Activated naive CD8-positive, alpha-beta T cell treated with anti-CD3 and anti-CD28 coated beads for 36 hours (primary cell): ENCODE measurements around the gene STK32C. TPM values are rescaled to one million over a fixed set of nuclear protein-coding genes. Genes with fewer than 3 reads are reported as not detected.
"Not testable (repeated sequence)": the region's sequence is repeated elsewhere in the genome, so short reads cannot be mapped to it uniquely, and the experiment has no call there.

Experiments
- DNase-seq: peaks from one replicate; pipeline ENCODE4 v3.0.0; 2021
- H3K27ac Mint-ChIP-seq: one replicate; pipeline ENCODE4 v1.8.0; 2022; ENCODE audit warnings: mild to moderate bottlenecking, moderate library complexity, mixed read lengths
- H3K27me3 Mint-ChIP-seq: one replicate; pipeline ENCODE4 v1.8.0; 2022; ENCODE audit warnings: mild to moderate bottlenecking, mixed read lengths
- H3K36me3 Mint-ChIP-seq: one replicate; pipeline ENCODE4 v1.8.0; 2021; ENCODE audit warnings: mild to moderate bottlenecking, mixed read lengths
- H3K4me1 Mint-ChIP-seq: one replicate; pipeline ENCODE4 v1.8.0; 2021; ENCODE audit warnings: mixed read lengths
- H3K4me3 Mint-ChIP-seq: one replicate; pipeline ENCODE4 v1.8.0; 2022; ENCODE audit warnings: mild to moderate bottlenecking, moderate library complexity, mixed read lengths
- H3K9me3 Mint-ChIP-seq: one replicate; pipeline ENCODE4 v1.8.0; 2022; ENCODE audit warnings: mixed read lengths
- total RNA-seq, 2 experiments: library from RNA; stranded (reverse); gene quantifications; one replicate each; pipeline ENCODE4 v1.2.3, GENCODE V29; 2021

STK32C gene
- total RNA-seq, 2 experiments from 2014 or later = 15.3 to 16.2 TPM

- no peaks in the 10 kb centered on the region for H3K9me3 Mint-ChIP-seq
- DNase-seq = no peak
Measured at GRCh38 chr10:132304756-132305509, 2.8 kb downstream of the STK32C start.

GRCh38 chr10:132303361-132304115 is 4.2 kb downstream of the STK32C start:
- peaks cover 3% of the 10 kb centered on the region for H3K4me1 Mint-ChIP-seq
- no peaks in the 10 kb centered on the region for H3K27me3 Mint-ChIP-seq
- H3K9me3 Mint-ChIP-seq = no peaks in the 10 kb centered on the region
- H3K27ac Mint-ChIP-seq = no peak overlapping the region
- no peak for DNase-seq
- no peak overlapping the region for H3K4me3 Mint-ChIP-seq
- no peaks in the 10 kb centered on the region for H3K36me3 Mint-ChIP-seq

More at GRCh38 chr10:132304756-132305509, 2.8 kb downstream of the STK32C start:
- Mint-ChIP-seq H3K4me3 (no peak overlapping the region), H3K36me3 (no peaks in the 10 kb centered on the region), H3K27me3 (no peaks in the 10 kb centered on the region), H3K27ac (no peak overlapping the region), H3K4me1 (peaks cover 3% of the 10 kb centered on the region)

- Mint-ChIP-seq H3K4me1 (peaks cover 3% of the 10 kb centered on the region), H3K27ac (no peak overlapping the region), H3K9me3 (no peaks in the 10 kb centered on the region), H3K36me3 (no peaks in the 10 kb centered on the region), H3K4me3 (no peak overlapping the region), H3K27me3 (no peaks in the 10 kb centered on the region)
- DNase-seq = no peak
Measured at GRCh38 chr10:132302421-132303310, 5.1 kb downstream of the STK32C start.

DNA sequence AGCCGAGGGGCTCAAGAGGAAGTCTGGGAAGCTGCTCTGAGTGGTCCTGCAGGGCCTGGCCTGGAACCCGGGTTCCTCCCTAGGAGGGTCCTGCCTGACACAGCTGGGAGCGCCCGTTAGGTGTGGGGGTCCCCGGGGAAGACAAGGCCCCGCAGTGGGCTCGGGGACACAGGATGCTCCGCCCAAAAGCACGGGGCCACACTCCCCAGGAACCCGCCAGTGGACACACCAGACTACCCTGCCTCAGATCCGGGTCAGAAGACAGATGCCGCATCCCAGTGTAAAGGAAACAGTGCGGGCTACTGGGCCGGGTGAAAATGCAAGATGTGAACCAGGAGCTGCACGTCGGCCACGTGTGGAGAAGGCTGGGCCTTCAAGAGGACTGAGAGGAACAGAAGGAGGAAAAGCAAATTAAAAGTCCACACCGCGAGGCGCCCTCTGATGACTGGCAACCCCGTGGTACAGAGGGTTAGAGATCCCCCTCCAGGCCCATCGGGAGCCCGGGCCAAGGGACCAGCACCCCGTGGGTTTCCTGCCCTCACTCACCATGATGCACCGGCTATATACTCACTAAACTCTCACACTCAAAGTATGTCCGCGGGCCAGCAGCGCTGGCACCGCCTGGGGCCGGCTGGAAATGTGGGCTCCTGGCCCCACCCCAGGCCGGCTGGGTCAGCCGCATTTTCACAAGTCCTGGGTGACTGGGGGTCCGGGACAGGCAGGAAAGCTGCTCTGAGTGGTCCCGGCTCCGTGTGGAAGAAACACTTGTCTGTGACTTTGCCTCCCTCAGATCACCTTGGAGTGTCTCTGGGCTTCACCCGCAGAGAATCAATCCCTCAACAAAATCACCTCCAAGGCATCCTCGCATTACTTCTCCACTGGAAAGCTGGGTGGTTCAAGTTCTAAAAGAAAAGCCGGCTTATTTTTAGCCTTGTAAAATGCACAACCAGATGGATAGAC is 6.1 kb downstream of the STK32C start:
- no peaks in the 10 kb centered on the region for H3K4me1 Mint-ChIP-seq
- H3K4me3 Mint-ChIP-seq = no peak overlapping the region
- H3K9me3 Mint-ChIP-seq = no peaks in the 10 kb centered on the region
- no peak overlapping the region for H3K27ac Mint-ChIP-seq
- no peak for DNase-seq
- H3K27me3 Mint-ChIP-seq = no peaks in the 10 kb centered on the region
- H3K36me3 Mint-ChIP-seq = no peaks in the 10 kb centered on the region

DNA sequence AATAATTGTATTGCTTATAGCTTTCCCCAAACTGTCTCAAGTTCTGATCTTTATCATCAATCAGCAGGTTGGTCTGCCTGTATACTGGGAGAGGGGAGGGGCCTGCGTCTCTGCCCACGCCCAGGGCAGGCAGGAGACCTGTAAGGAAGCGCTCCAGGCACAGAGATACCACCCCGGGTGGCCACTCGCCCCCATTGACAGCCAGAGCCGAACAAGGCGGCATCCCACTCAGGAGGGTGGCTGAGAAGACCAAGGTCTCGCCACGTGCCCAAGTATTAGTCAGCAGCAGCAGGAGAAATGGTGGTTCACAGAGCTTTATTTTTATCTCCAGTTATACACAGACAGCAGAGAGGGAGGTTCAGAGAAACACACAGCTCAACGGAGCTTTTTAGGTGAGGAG is 7.2 kb downstream of the STK32C start:
- H3K27ac Mint-ChIP-seq = no peak overlapping the region
- DNase-seq = no peak

GRCh38 chr10:132299371-132300336 is 8.1 kb downstream of the STK32C start:
- Mint-ChIP-seq H3K4me3 (no peak overlapping the region), H3K9me3 (no peaks in the 10 kb centered on the region), H3K4me1 (no peaks in the 10 kb centered on the region), H3K36me3 (no peaks in the 10 kb centered on the region), H3K27ac (no peak overlapping the region), H3K27me3 (no peaks in the 10 kb centered on the region)
- DNase-seq = no peak

More for the DNA sequence above, 7.2 kb downstream of the STK32C start:
- H3K4me1 Mint-ChIP-seq = no peaks in the 10 kb centered on the region
- H3K4me3 Mint-ChIP-seq = no peak overlapping the region
- H3K27me3 Mint-ChIP-seq = no peaks in the 10 kb centered on the region
- H3K9me3 Mint-ChIP-seq = no peaks in the 10 kb centered on the region
- H3K36me3 Mint-ChIP-seq = no peaks in the 10 kb centered on the region

DNA sequence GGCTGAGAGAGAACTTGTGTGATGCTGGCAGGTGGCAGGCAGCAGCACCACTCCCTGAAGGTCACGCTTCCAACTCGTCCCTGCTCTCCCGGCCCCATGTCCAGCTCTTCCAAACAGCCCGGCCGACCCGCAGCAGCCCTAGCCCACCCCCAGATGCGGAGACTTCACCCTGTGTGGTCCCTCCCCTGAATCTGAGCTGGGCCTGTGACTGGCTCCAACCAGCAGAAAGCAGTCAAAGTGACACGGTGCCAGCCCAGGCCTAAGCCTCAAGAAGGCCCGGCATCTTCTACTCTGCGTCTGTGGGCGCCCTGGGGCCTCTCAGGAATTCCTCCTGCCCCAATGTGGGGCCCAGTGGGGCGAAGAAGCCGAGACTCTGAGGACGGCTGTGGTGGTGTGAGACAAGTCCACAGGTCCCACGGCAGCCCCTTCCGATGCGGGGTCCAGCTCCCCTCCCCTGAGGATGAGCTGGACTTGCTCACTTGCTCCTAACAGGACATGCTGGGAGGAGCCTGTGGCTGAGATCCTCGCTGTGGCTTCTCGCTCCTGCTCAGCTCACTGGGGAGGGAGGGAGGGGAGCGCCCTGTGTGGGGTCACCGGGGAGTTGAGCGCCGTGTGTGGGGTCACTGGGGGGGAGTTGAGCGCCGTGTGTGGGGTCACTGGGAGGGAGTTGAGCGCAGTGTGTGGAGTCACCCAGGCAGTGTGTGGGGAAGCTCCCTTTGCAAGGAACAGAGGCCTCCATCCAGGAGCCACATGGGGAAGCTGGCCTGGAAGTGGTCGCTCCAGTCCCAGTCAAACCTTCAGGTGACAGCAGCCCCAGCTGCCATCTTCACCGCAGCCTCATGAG is 9.5 kb downstream of the STK32C start:
- H3K9me3 Mint-ChIP-seq = no peaks in the 10 kb centered on the region
- H3K36me3 Mint-ChIP-seq = no peaks in the 10 kb centered on the region
- no peaks in the 10 kb centered on the region for H3K4me1 Mint-ChIP-seq
- no peak overlapping the region for H3K4me3 Mint-ChIP-seq
- no peaks in the 10 kb centered on the region for H3K27me3 Mint-ChIP-seq
- no peak for DNase-seq
- H3K27ac Mint-ChIP-seq = no peak overlapping the region

DNA sequence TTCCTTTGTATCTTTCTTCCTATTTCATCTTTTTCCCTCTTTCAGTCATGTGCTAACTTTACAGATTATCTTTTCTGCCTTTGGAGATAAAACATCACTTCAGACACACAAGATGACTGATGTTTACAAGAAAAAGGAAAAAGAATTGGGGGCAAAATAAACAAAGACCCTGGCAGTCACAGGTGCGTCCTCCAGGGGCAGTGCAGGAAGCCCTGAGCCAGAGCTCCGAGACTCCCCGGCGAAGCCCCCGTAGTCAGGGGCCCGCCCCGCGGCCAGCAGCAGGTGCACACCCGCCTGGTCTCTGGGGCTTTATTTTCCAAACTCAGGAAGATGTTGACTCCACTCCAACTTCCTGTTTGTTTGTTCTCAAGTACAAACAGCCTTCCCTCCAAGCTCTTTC is 10.2 kb downstream of the STK32C start:
- no peaks in the 10 kb centered on the region for H3K4me1 Mint-ChIP-seq
- H3K36me3 Mint-ChIP-seq = no peaks in the 10 kb centered on the region
- H3K4me3 Mint-ChIP-seq = no peak overlapping the region
- no peak overlapping the region for H3K27ac Mint-ChIP-seq
- DNase-seq = no peak
- H3K9me3 Mint-ChIP-seq = no peaks in the 10 kb centered on the region
- no peaks in the 10 kb centered on the region for H3K27me3 Mint-ChIP-seq

DNA sequence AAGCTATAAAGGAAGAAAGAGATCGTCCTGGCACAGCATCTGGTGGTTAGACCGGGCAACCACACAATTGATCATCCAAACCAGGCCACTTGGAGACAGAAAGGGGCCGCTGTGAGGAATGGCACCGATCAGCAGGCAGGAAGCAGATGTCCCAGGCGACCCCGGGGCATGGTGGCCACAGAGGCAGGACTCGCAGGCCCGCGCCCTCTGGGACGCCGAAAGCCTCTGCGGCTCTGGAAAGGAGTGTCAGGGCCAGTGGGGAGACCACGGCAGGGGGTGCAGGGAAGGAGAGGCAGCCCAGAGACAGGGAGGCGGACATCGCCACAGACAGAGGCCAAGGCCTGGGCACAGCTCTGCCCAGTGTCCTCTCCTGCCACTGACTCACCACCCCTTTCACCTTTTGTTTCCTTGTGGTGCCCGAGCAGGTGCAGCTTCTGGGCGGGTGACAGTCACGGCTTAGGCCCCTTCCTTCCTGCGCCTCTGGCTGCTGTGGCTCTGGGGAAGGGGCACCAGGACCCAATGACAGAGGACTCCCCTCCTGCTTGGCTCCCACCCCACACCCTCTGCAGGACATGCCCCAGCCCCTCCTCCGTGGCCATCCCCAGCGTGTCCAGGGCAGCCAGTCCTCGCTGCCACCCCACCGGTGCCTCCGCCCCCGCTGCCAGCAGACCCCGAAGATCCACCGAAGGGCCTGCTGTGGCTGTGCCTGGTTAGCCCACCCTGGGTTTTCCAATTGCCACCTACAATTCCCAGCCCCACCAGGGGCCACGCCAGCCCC is 10.9 kb downstream of the STK32C start:
- no peak for DNase-seq
- Mint-ChIP-seq H3K36me3 (no peaks in the 10 kb centered on the region), H3K27ac (no peak overlapping the region), H3K9me3 (no peaks in the 10 kb centered on the region), H3K4me3 (no peak overlapping the region), H3K4me1 (no peaks in the 10 kb centered on the region), H3K27me3 (no peaks in the 10 kb centered on the region)

DNA sequence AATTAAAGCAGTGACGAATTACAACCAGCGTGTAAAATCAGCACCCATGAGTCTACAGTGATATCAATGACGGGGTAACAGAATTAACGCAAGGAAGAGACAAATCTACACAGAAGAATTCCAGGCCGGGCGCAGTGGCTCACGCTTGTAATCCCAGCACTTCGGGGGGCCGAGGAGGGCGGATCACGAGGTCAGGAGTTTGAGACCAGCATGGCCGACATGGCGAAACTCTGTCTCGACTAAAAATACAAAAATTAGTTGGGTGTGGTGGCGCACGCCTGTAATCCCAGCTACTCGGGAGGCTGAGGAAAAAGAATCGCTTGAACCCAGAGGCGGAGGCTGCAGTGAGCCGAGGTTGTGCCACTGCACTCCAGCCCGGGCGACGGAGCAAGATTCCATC is 12.3 kb downstream of the STK32C start:
- H3K27ac Mint-ChIP-seq, H3K4me3 Mint-ChIP-seq, DNase-seq, H3K4me1 Mint-ChIP-seq, H3K9me3 Mint-ChIP-seq, H3K36me3 Mint-ChIP-seq, H3K27me3 Mint-ChIP-seq: not testable (repeated sequence)

GRCh38 chr10:132294561-132295318 is 13.0 kb downstream of the STK32C start:
- peaks cover 2% of the 10 kb centered on the region for H3K36me3 Mint-ChIP-seq
- H3K27ac Mint-ChIP-seq = no peak overlapping the region
- no peaks in the 10 kb centered on the region for H3K4me1 Mint-ChIP-seq
- no peaks in the 10 kb centered on the region for H3K9me3 Mint-ChIP-seq
- no peak for DNase-seq
- H3K27me3 Mint-ChIP-seq = no peaks in the 10 kb centered on the region
- no peak overlapping the region for H3K4me3 Mint-ChIP-seq
